Activated T-helper 9 cell treated with anti-CD3 and anti-CD28 coated beads, Interleukin-2, amount 50 U/mL, for 16 hours (primary cell): Measurements from ENCODE around the gene ARL17B.
"Not testable (repeated sequence)": the region's sequence is repeated elsewhere in the genome, so short reads cannot be mapped to it uniquely, and the experiment has no call there.

Source experiments
- DNase-seq: peaks from one replicate; pipeline ENCODE4 v3.0.0-alpha.2; 2020; ENCODE audit warnings: low read depth

ARL17B gene

DNA sequence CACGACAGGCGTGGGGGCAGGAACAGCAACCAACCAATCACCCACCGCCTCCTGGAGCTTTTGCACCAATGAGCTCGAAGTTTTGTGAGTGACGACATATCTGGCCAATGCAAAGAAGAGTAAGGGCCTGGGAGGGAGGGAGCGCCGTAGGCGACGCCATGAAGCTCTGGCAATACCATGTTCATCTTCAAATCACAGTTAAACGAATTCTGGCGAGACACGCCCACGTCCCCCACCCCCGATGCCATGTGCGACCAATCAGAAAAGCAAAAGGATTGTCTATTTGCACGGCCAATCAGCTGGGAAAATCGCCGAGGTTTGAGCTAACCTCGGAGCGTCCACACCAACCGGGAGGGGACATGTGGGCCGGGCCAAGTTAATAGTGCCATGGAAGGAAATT is at the start of gene ARL17B:
TSS of gene ARL17B (minus strand) at position 12 of the 400 bp plus-strand sequence. CDS start 3,369 bp downstream, outside the sequence.
- DNase-seq = peak; percentile 42

GRCh38 chr17:46409864-46410263 is 48.3 kb upstream of the ARL17B start:
- DNase-seq = not testable (repeated sequence)

DNA sequence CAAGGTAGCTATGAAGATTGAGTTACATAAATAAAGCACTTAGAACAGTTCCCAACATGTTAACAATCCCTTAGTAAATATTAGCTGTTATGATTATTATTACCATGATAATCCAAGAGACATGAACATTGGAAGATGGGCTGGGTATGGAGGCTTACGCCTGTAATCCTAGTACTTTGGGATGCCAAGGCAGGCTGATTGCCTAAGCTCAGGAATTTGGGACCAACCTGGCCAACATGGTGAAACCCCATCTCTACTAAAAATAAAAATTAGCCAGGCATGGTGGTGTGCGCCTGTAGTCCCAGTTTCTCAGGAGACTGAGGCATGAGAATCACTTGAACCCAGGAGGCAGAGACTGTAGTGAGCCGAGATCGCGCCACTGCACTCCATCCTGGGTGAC is 45.6 kb upstream of the ARL17B start:
- not testable (repeated sequence) for DNase-seq

DNA sequence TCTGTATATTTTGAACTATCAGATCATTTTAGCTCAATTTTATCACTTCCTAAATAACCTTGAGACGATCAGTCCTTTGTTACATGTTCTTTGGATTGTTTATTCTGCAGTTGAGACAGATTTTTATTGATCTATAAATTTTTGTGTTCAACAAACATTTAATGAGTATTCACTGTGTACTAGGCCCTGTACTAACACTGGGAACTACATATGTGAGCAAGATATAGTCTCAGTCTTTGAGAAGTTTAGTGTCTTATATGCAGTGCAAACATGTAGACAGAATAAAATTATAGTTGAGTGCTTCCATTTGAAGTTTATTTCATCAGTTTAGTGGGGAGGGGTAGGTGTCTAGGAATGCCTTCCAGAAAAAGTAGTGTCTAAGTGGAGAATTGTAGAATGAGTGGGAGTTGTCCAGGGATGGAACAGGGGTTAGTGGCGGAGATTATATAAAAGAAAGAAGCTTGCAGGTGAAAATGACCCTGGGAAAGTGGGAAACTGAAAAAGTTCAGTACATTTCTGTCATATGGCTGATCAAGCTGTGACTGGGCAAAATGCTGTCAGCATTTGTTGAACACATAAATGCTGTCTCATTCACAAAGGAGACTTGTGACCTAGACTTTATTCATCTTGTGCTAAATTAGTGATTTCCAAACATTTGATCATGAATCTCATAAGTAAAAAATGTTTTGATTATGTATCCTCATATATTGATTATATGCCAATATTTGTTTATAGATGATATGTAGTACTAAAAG is 39.6 kb upstream of the ARL17B start:
- not testable (repeated sequence) for DNase-seq

GRCh38 chr17:46400543-46400942 is 39.0 kb upstream of the ARL17B start:
- DNase-seq = not testable (repeated sequence)

DNA sequence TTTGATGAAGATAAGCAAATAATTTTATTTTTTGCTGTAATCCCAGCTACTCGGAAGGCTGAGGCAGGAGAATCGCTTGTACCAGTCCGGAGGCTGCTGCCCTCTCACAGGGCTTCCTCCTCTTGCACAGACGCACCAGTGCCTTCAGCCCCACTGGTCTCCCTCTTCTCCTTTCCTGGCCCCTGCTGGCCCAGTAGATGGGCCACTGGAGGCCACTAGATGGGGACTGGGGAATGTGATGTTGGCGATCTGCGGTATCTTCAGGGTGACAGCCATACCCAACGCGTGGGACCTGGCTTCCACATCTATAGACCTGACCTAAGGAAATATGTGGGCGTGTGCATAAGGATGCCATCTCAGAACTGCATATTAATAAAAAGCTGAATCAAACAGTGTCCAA is 38.4 kb upstream of the ARL17B start:
- not testable (repeated sequence) for DNase-seq

GRCh38 chr17:46396292-46396691 is 34.7 kb upstream of the ARL17B start:
- not testable (repeated sequence) for DNase-seq

GRCh38 chr17:46393702-46394101 is 32.1 kb upstream of the ARL17B start:
- not testable (repeated sequence) for DNase-seq

DNA sequence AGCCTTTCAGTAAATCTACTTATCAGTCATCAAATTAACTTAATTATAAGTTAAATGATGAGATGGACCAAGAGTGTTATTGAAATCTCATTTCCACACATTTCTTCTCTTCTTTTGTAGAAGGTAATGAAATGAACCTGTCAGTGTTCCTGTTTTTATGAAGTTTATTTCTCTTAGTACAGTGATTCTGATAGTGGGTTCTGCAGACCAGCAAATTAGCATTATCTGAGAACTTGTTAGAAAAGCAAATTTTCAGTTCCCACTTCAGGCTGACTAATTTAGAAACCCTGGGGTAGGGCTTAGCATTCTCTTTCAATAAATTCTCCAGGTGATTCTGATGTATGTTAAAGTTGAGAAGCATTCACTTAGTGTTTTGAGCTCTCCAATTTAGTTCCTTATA is 23.9 kb upstream of the ARL17B start:
- DNase-seq = not testable (repeated sequence)

- not testable (repeated sequence) for DNase-seq
Measured at GRCh38 chr17:46383118-46383517, 21.6 kb upstream of the ARL17B start.

- DNase-seq = not testable (repeated sequence)
Measured at GRCh38 chr17:46373418-46373817, 11.9 kb upstream of the ARL17B start.

GRCh38 chr17:46372236-46373229 is 11.0 kb upstream of the ARL17B start:
- not testable (repeated sequence) for DNase-seq

GRCh38 chr17:46367520-46367919 is 6.0 kb upstream of the ARL17B start:
- not testable (repeated sequence) for DNase-seq

GRCh38 chr17:46361145-46361735 is 326 bp downstream of the ARL17B start:
- DNase-seq = not testable (repeated sequence)

GRCh38 chr17:46353856-46354255 is 7.7 kb downstream of the ARL17B start:
- DNase-seq = not testable (repeated sequence)

GRCh38 chr17:46349060-46349459 is 12.5 kb downstream of the ARL17B start:
- DNase-seq = not testable (repeated sequence)

DNA sequence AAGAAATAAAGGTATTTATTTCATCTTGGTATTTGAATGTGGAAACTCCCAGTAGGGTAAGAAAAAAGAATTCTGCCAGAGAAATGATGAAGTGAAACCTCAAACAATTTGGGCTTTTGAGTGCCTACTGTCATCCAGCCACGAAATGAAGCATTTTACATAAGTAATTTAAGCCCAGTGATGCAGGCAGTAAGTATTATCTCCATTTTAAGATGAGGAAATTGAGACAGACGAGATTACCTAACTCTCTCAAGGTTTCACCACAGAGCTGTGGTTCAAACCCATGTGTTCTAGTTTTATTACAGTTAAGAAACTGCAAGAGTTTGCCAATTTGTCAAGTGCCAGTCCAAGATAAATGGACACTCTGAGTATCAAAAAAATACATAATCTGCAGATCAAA is 13.2 kb downstream of the ARL17B start:
- not testable (repeated sequence) for DNase-seq

DNA sequence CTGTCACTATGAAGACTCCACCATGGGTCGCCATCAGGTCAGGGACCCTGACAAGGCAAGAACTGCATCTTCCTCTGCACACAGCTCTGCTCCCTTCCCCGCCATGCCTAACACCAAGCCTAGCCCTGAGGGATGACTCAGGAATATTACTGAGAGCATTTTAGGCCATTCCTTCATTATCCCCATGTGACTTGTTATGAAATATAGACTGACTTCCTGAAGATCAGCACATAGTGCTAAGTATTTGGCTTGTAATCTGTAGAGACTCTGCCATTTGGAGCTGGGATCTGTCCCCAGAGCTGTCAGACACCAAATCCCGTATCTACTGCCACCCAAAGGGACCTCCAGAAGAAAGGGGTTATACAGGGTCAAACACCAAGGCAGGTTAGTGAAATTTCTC is 19.4 kb downstream of the ARL17B start:
- DNase-seq = not testable (repeated sequence)

DNA sequence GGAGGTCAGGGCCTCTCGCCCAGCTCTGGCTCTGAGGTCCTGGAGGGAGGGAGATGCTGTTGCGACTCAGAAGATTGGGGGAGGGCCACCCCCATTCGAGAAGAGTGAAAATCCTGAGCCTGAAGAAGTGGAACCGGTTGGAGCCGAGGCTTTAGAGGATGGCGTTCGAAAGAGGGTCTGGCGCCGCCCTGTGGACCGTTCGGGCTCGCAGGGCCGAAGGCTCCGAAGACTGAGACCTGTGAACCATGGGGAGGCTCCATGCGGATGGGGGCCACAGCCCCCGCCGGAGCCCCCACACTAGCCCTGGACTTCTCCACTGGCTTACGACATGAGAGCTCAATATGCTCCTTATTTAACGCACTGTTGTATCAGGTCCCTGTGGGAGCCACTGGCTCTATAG is 20.3 kb downstream of the ARL17B start:
- not testable (repeated sequence) for DNase-seq

DNA sequence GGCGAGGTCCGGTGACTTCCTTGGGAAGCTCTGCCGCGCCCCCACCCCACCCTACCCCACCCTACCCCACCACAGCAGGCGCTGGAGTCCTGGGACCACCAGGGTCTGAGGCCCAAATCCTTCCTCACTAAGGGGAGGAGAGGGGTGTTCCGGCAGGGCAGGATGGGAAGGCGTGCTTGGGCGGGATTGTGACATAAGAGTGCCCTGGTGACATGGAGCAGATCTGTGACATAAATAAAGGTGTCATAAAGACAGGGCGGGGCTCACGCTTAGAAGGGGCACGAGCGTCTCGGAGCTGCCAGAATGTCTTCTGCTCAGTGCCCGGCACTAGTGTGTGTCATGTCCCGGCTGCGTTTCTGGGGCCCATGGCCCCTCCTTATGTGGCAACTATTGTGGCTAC is 66.7 kb downstream of the ARL17B start, which contains the start of gene LRRC37A:
TSS of gene LRRC37A (plus strand) at position 301 of the 400 bp plus-strand sequence. CDS start at position 304, 3 bp downstream.
- not testable (repeated sequence) for DNase-seq

GRCh38 chr17:46291618-46292017 is 69.9 kb downstream of the ARL17B start:
- not testable (repeated sequence) for DNase-seq
